GM12874 (cell line): Measurements from ENCODE around the gene MAML2.

Source experiments
- CTCF ChIP-seq: IDR thresholded peaks from 2 replicates; pipeline ENCODE4 v1.5.1; 2011; ENCODE audit warnings: low read depth, mild to moderate bottlenecking, control low read depth, low read length, moderate library complexity; ENCODE audit not compliant: insufficient read depth

The MAML2 gene

DNA sequence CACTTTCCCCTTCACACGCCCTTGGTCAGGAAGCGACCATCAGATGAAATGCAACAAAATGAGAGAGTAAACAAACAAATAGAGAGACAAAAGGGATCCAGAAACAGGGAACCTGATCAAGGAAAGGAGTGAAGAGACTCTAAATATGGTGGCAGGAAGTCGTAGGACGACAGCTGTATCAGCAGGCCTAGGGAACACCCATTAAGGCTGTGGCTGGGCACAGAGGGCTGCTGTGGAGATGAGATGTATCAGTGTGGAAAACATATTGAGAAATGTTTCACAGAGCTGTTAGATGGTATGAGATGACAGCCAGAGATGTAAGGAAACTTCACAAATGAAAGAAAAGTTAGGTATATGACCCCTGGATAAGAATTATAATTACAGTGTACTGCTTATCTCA, 263.3 kb downstream of the MAML2 start:
- no peak for TF ChIP-seq CTCF

GRCh38 chr11:96075532-96075959, 267.4 kb downstream of the MAML2 start:
- TF ChIP-seq CTCF: no peak

DNA sequence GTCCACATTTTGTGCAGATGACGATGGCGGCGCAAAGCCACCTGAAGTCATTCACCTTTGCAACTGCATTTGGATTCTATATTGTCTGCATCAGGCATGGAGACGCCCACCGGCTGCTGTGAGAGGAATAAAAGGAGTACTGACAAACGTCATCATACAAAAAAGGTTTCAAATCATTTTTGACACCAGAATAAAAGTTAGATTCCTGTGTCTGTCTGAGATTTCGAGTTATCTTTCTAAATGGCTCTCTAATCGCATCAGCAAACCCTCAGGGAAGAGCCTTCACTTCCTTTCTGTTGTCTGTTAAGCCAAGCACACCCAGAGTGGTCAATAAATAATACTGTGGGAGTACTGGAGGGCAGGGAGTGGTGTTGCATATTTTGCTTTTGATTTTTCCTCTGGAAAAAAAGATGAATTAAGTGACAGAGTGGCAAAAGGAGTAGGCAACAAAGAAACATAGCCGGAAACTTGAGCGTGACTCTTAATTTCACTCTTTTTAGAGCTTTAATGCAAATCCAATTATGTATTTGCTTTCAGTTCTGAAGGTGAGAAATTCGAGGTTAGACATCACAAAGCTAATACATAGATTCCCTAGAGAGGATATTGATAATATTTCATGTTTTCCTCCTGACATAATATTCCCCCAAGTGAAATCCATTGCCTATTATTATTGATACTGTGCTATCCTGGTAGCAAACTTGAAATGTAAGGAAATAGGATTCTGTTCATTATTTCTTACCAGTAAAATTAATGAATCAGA, 268.3 kb downstream of the MAML2 start:
- TF ChIP-seq CTCF: no peak

- no peak for TF ChIP-seq CTCF
Measured at GRCh38 chr11:96073536-96073935, 269.5 kb downstream of the MAML2 start.

DNA sequence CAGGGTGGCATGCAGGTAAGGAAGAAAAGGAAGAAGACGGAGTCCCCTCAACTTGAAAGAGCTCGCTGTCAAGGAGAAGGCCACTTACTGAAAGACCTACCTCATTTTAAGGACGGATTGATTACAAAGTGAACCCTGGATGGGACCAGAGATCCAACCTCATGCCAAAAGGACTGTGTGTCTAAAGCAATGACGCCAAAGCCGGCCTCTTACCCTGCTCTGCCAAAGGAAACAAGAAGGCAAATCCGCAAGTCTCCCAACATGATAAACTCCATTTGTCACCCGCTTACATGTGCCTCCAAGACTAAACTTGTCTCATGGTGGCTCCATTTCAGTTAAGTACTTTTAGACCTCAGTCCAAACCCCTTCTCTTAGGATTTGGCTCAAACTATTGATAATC, 270.4 kb downstream of the MAML2 start:
- no peak for TF ChIP-seq CTCF

DNA sequence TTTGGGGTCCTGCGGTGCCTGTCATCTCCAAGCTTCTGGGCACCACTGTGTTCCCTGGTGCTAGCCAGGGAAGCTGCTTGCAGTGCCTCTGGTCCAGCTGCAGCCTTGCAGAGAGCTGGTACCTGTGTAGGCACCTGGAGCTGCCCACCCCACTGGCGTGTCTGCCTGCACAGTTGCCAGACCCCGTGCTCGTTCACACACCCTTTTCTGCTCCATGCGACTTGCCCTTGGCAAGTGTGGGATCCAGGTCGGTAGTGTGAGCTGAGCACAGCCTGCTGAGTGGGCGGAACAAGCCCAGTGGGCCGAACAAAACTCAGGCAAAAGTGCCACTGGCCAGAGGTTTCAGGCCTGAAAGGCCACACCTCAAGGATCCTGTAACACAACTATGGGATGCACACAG, 272.5 kb downstream of the MAML2 start:
- TF ChIP-seq CTCF: no peak

GRCh38 chr11:96067160-96067559, 275.8 kb downstream of the MAML2 start:
- no peak for TF ChIP-seq CTCF
